Skeletal muscle tissue (tissue), 4 donors: ENCODE data around the gene SERAC1. TPM values are rescaled to one million over a fixed set of nuclear protein-coding genes. Genes with fewer than 3 reads are reported as not detected.

Experiments
- H3K27ac ChIP-seq: one replicate; pipeline ENCODE4 v1.7.0; 2013; ENCODE audit warnings: mild to moderate bottlenecking, low read depth, low read length, inconsistent platforms
- H3K27me3 ChIP-seq, 3 donors: one replicate each; pipeline ENCODE4 v1.7.0; 2013; ENCODE audit warnings: low read length in 3 of 3; ENCODE audit not compliant: control insufficient read depth in 3 of 3, insufficient read depth in 3 of 3
- H3K36me3 ChIP-seq, 3 donors: one replicate each; pipeline ENCODE4 v1.7.0; 2013; ENCODE audit warnings: low read length in 3 of 3; ENCODE audit not compliant: control insufficient read depth in 3 of 3, insufficient read depth in 3 of 3
- H3K4me1 ChIP-seq, 3 donors: one replicate each; pipeline ENCODE4 v1.7.0; 2013; ENCODE audit warnings: low read length in 3 of 3, mild to moderate bottlenecking in 3 of 3; ENCODE audit not compliant: control insufficient read depth in 3 of 3, insufficient read depth in 3 of 3
- H3K4me3 ChIP-seq, 3 donors: one replicate each; pipeline ENCODE4 v1.7.0; 2013; ENCODE audit warnings: low read length in 3 of 3
- H3K9ac ChIP-seq, 3 donors: one replicate each; pipeline ENCODE4 v1.7.0; 2013; ENCODE audit warnings: low read length in 3 of 3, mild to moderate bottlenecking in 3 of 3, moderate library complexity in 2 of 3, low read depth in 1 of 3
- H3K9me3 ChIP-seq, 3 donors: one replicate each; pipeline ENCODE4 v1.7.0; 2013; ENCODE audit warnings: low read length in 3 of 3; ENCODE audit not compliant: control insufficient read depth in 3 of 3
- total RNA-seq: library from RNA; depleted of rRNA; stranded (reverse); fragments of >200 nt; gene quantifications from one replicate; pipeline ENCODE4 v1.2.3, GENCODE V29; 2014
- donor health status: Osteomylitis.

Gene SERAC1
- total RNA-seq, 1 donor from 2014 or later = 6.8 TPM

DNA sequence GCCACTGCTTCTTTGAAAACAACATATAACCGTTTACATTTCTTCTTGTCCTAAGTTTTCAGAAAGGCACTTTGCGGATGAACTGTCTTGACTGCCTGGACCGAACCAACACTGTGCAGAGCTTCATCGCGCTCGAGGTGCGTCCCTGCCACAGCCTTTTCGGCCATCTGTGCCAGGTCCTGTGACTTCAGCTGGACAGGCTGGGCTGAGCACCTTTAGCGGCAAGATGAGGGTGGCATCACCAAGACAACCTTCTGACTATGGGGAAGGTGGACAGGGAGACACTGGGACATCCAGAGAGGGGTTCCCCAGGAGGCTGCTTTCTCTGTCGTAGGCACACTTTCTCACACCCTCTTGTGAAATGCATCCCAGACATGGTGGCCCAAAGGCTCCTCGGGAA is 104.3 kb downstream of the SERAC1 start:
- Histone ChIP-seq H3K9ac (no peak overlapping the region), H3K4me3 (no peak overlapping the region), H3K9me3 (no peaks in the 10 kb centered on the region), H3K36me3 (peaks cover 10 to 23% (median 14%) of the 10 kb centered on the region in 3 donors), H3K4me1 (peaks cover 22 to 27% (median 26%) of the 10 kb centered on the region in 3 donors), H3K27ac (no peak overlapping the region), H3K27me3 (no peaks in the 10 kb centered on the region)

GRCh38 chr6:158061709-158062461 is 106.2 kb downstream of the SERAC1 start:
- Histone ChIP-seq H3K27ac (peak overlapping the region; percentile 72), H3K4me1 (peaks cover 18 to 32% (median 30%) of the 10 kb centered on the region in 3 donors), H3K9me3 (no peaks in the 10 kb centered on the region), H3K36me3 (peaks cover 10 to 22% (median 14%) of the 10 kb centered on the region in 3 donors), H3K27me3 (no peaks in the 10 kb centered on the region), H3K9ac (no peak overlapping the region), H3K4me3 (no peak overlapping the region)

DNA sequence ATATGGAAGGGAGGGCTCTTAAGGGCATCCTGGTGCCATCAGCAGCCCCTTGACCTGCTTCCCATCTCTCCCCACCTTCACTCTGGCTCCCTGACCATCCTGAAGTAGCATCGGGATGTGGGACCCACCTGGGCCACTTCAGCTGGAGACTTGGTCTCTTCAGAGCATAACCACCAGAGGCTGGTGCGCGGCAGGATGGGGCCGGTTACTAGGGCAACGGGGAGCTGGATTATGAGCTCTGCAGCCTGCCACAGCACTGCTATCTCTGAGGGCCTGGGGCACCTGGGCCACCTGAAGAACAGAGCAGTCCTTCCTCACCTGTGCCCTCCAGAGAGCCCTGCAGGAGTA is 106.7 kb downstream of the SERAC1 start:
- Histone ChIP-seq H3K9me3 (no peaks in the 10 kb centered on the region), H3K36me3 (peaks cover 6 to 25% (median 12%) of the 10 kb centered on the region in 3 donors), H3K27ac (peak overlapping the region; percentile 72), H3K4me1 (peaks cover 18 to 35% (median 30%) of the 10 kb centered on the region in 3 donors), H3K4me3 (peak overlapping the region in 1 of 3 donors; percentile 15), H3K9ac (peak overlapping the region in 2 of 3 donors; percentile 14 to 54), H3K27me3 (no peaks in the 10 kb centered on the region)

DNA sequence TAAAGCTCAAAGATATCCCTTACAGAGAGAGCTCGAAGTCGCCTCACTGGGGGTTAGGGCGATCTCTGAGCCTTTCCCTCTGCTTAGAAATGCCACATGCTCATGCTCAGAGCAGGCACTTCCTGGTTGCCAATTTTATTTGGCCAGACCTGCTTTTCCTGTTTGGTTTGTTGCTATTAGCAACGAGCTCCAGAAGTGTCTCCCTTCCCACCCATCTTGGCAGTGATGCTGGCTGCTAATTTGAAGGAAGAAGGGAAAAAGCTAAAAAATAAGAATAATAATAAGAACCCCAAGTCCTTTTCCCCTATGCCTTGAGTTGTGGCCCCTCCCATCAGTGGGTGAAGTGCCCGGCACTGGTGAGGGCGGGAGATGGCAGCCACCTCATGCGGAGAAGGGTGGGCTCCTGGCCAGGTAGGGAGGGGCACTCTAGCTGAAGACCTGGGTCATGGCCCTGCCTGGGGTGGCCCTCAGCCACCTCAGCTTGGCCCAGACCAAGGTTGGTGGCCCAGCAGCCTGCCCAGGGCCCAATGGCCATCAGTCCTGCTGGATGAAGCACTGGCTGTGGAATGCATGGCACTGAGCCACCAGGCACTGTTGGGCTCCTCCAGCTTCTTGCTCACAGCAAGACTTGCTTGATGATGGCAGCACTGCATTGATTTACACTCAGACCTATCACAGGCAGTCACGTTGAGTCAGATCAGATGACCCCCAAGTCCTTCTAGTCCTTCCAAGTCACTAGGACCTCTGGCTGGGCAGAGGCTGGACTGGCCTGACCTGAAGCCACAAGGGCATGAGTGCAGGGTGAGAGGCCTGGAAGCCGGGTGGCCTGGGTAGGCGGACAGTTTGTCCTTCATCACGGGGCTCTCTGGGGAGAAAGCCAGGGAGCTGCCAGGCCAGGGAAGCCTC is 107.4 kb downstream of the SERAC1 start:
- peak overlapping the region; percentile 72 for H3K27ac ChIP-seq
- peak overlapping the region; percentile 54 to 78 (median 68) for H3K9ac ChIP-seq
- H3K27me3 ChIP-seq = no peaks in the 10 kb centered on the region
- peaks cover 6 to 26% (median 11%) of the 10 kb centered on the region in 3 donors for H3K36me3 ChIP-seq
- peaks cover 18 to 35% (median 30%) of the 10 kb centered on the region in 3 donors for H3K4me1 ChIP-seq
- H3K4me3 ChIP-seq = peak overlapping the region; percentile 15 to 49 (median 17)
- no peaks in the 10 kb centered on the region for H3K9me3 ChIP-seq

Other genes starting within 250 kb of the SERAC1 start
- 8.4 TPM for gene SYNJ2, start 186.4 kb downstream of the SERAC1 start, total RNA-seq
- gene GTF2H5, start 88 bp upstream of the SERAC1 start, total RNA-seq = 5.7 TPM
- 634 TPM for gene TULP4, start 144.2 kb upstream of the SERAC1 start, total RNA-seq